Measurements from ENCODE around the gene RNF8.

Gene RNF8

GRCh38 chr6:37359039-37359438 is 5.3 kb downstream of the RNF8 start:
- no peak for DNase-seq (ENCODE audit: low read depth in 2 of 2)

DNA sequence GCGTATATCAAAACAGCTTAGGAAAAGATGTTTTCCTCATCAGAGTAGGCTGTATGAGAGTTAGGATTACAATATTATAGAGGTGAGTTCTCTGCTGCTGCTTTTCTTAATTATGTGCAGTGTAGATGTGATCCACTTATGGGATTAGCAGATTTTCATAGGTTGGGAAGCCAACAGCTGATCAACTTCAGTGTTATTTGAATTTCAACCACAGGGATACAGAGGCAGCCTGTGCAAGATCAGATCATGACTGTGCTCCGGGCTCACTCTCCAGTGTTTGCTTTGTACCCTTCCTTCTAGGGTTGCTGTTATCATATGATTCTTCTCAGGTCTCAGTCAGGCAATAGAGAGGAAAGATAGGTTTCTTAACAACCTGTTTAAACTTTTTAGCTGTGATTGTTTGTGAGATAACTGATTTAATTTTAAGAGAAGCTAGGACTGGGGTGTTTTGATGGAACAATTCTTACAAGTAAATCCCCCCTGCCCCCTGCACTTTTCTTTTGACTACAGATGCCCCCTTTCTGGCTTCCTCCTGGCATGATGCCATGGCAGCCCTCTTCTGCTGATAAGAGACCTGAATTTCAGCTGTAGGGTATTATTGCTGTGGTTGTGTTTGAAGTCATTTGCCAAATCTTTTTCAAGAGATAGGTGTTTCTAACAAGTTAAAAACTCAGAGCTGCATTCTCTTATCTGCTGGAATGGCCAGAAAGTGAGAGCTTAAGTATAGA is 8.5 kb downstream of the RNF8 start:
- DNase-seq (ENCODE audit: low read depth in 2 of 2), result no peak

GRCh38 chr6:37365791-37366190 is 12.0 kb downstream of the RNF8 start:
- DNase-seq (ENCODE audit: low read depth in 2 of 2), result no peak

- DNase-seq (ENCODE audit: low read depth in 2 of 2), result no peak
Observed at GRCh38 chr6:37366910-37367309, 13.1 kb downstream of the RNF8 start.

GRCh38 chr6:37368961-37369320 is 15.2 kb downstream of the RNF8 start:
- no peak for DNase-seq (ENCODE audit: low read depth in 2 of 2)

- DNase-seq (ENCODE audit: low read depth in 2 of 2), result no peak
Observed at GRCh38 chr6:37369321-37370201, 15.8 kb downstream of the RNF8 start.

DNA sequence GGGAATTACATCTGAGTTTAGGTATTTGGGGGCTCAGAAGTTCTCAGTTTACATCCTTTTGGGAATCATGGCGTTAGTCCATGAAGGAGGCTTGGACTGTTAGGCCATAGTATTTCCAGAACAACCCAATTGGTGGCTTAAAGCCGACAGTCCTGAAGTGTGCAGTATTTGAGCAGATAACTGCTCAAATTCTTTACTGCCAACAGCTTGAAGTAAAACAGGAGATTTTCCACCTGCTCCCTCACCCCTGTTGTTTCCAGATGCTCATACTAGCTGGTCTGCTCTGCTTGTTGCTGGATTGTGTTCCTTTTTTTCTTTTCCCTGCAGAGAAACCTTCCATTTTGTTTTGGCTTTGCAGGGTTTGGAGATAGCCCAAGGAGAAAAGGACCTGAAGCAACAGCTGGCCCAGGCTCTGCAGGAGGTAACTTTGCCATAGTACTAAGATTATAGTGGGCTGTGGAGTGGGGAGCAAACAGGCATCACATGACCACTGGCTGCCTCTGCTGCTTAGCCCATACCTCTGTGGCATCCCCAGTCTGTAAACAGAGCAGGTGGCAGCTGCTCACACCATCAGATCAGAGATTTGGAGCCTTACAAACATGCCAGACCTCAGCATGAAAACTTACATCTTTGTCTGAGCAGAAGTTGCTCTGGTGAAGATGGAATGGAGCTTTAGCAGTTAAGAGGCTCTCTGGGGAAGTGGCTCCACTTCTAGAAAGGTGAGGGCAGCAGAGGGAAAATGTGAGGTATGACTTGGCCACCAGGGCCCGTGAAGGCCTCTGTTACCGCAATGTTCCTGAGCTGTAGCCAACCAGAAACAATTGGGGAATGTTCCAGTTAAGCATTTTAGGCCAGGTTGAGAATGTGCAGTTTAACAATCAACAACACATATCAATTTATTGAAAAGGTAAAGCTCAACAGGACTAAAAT is 17.6 kb downstream of the RNF8 start:
- no peak for DNase-seq (ENCODE audit: low read depth in 2 of 2)

- no peak for DNase-seq (ENCODE audit: low read depth in 2 of 2)
Observed at GRCh38 chr6:37372116-37372515, 18.3 kb downstream of the RNF8 start.

- no peak for DNase-seq (ENCODE audit: low read depth in 2 of 2)
Observed at GRCh38 chr6:37373822-37374471, 20.2 kb downstream of the RNF8 start.

- no peak for DNase-seq (ENCODE audit: low read depth in 2 of 2)
Observed at GRCh38 chr6:37375376-37375775, 21.6 kb downstream of the RNF8 start.

GRCh38 chr6:37376078-37376743 is 22.4 kb downstream of the RNF8 start:
- no peak for DNase-seq (ENCODE audit: low read depth in 2 of 2)

- DNase-seq (ENCODE audit: low read depth in 2 of 2), result peak in 1 of 2 experiments; percentile 1
Observed at GRCh38 chr6:37381579-37381978, 27.8 kb downstream of the RNF8 start.

DNA sequence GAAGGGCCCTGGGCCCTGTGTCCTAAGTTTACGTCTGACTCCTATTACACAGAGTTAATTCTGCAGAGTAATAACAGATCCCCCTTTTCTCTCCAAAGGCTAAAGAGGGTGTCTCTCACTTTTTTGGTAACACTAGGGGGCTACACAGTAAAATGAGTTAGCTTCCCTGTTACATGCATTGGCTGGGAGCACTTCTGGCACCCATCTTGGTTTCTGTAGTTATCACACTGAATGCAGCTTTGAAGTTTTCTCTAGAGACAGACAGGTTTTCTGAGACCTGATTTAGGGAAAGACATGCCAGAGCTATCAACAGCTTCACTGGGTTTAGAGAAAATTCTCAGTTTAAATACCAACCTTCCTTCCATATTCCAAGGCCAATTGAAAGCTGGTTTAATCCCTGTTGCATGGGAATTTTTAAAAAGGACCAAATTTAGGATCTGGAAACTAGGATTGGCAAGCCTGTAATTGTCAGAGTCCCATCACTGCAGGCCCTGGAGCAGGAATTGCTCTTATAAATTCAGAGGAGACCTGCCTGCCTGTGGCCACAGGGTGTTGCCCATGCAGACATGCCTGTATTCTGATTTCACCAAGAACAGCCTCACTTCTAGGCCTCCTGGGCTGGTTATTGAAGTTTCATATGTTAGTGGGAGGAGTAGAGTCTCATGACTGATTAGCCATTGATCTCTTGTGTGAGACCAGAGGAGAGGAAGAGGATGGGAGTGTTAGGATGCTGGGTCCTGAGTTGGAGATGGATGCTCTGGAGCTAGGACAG is 29.4 kb downstream of the RNF8 start:
- no peak for DNase-seq (ENCODE audit: low read depth in 2 of 2)

- DNase-seq (ENCODE audit: low read depth in 2 of 2), result no peak
Observed at GRCh38 chr6:37388578-37388977, 34.8 kb downstream of the RNF8 start.

DNA sequence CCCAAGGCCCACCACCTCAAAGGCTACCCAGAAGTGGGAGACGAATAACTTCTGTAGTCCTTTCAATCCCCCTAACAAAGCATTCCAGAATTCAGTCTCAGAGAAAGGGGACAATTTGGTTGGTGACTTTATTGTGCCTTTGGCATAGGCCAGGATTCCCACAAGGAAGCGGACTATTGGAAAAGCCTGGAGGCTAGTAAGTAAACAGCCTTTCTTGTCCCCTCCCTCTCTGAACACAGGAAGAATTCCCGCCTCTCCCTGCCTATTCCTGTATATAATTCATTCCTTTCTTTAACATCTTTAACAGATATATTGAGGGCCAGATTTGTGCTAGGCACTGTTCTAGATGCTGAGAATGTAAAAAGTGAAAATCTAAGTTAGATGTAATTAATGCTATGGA is 36.1 kb downstream of the RNF8 start:
- DNase-seq (ENCODE audit: low read depth in 2 of 2), result no peak

DNA sequence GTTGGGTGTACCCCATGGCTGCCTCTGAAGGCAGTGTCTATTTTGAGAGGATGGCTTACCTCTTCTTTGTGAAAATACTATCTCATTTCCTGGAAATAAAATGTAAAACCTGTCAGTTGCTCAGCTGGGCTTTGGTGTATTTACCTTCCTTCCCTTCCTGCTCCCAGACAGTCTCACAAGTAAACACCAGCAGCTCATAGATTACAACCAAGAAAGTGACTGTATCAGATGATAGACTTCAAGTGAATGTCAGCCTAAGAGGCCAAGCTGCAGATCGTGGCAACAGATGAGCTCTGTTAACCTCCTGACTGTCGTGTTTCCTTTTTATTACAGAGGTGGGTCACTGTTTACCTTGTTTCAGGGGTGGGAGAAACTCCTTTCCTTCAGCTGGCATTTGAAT is 37.3 kb downstream of the RNF8 start:
- DNase-seq (ENCODE audit: low read depth in 2 of 2), result no peak

DNA sequence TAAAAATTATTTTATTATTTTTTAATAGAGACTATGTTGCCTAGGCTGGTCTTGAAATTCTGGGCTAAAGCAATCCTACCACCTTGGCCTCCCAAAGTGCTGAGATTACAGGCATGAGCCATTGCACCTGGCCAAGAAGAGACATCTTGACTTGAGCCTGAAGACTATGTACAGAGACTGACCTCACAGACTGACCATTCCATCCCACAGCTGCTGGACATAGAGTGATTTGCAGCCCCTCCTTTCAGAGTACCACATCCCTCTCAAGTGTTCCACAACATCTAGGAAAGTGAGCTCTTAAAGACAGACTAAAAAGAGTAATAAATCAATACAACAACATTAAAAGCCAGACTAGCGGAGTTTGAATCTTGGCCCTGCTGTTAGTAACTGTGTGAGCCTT is 39.0 kb downstream of the RNF8 start:
- no peak for DNase-seq (ENCODE audit: low read depth in 2 of 2)

- DNase-seq (ENCODE audit: low read depth in 2 of 2), result no peak
Observed at GRCh38 chr6:37393381-37393929, 39.7 kb downstream of the RNF8 start.

- DNase-seq (ENCODE audit: low read depth in 2 of 2), result no peak
Observed at GRCh38 chr6:37396571-37397180, 42.9 kb downstream of the RNF8 start.

DNA sequence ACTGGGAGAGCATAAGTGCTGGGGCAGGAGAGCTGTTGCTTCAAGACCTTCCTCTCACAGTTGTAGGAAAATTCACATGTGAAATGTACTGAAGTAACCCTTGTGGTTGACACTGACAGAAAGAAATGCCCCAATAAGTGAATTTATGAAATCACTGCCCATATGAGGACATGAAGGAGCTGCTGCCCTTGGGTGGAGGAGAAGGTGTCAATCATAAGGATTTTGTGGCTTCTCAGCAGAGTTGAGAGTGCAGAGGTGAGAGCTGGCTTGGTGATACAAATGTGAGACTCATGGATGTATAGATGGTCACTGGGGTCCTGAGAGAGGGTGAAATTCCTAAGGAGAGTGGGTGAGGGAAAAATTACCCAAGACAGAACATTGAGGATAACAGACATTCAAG is 45.3 kb downstream of the RNF8 start:
- no peak for DNase-seq (ENCODE audit: low read depth in 2 of 2)

Data from stimulated activated CD4-positive, alpha-beta T cell treated with anti-CD3 and anti-CD28 coated beads, Interleukin-12 subunit alpha, Interleukin-12 subunit beta, amount 100 ng/mL, for 24 hours (primary cell).